ENCODE results near the gene ZC3H12C.

- TF ChIP-seq CTCF (IDR thresholded peaks at IDR 0.05) (no peak), POLR2A (IDR thresholded peaks at IDR 0.05) (no peak)
Observed at GRCh38 chr11:110085255-110085838, 7.8 kb upstream of the ZC3H12C start.

Measured in Peyer's patch (tissue), 4 donors.